Fibroblast of upper back skin (primary cell): ENCODE data around the gene BCAP29.

ENCODE experiments used
- DNase-seq: peaks from one replicate; pipeline ENCODE4 v3.0.0-alpha.2; 2013

The BCAP29 gene

GRCh38 chr7:107584716-107585115 lies 4.7 kb downstream of the BCAP29 start:
- DNase-seq: no peak

- no peak for DNase-seq
Measured at GRCh38 chr7:107588529-107589130, 8.6 kb downstream of the BCAP29 start.

GRCh38 chr7:107591421-107591820 lies 11.4 kb downstream of the BCAP29 start:
- DNase-seq: no peak

DNA sequence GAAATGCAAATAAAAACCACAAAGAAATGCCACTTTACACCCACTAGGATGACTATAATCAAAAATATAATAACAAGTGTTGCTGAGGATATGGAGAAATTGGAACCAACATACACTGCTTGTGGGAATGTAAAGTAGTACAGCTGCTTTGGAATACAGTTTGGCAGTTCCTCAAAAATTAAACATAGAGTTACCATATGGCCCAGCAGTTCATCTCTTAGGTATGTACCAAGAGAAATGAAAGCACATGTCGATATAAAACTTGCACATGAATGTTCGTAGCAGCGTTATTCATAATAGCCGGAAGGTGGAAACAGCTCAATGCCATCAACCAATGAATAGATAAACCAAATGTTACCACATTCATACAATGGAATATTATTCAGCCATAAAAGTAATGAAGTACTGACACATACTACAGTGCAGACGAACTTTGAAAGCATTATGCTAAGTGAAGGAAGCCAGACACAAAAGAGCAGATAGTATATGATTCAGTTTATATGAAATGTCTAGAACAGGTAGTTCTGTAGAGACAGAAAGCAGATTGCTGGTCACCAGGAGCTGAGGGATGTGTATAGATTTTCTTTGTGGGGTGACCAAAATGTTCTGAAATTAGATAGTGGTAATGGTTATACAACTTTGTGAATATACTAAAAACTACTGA lies 12.4 kb downstream of the BCAP29 start:
- peak; percentile 92 for DNase-seq

GRCh38 chr7:107593025-107593410 lies 13.0 kb downstream of the BCAP29 start:
- no peak for DNase-seq

DNA sequence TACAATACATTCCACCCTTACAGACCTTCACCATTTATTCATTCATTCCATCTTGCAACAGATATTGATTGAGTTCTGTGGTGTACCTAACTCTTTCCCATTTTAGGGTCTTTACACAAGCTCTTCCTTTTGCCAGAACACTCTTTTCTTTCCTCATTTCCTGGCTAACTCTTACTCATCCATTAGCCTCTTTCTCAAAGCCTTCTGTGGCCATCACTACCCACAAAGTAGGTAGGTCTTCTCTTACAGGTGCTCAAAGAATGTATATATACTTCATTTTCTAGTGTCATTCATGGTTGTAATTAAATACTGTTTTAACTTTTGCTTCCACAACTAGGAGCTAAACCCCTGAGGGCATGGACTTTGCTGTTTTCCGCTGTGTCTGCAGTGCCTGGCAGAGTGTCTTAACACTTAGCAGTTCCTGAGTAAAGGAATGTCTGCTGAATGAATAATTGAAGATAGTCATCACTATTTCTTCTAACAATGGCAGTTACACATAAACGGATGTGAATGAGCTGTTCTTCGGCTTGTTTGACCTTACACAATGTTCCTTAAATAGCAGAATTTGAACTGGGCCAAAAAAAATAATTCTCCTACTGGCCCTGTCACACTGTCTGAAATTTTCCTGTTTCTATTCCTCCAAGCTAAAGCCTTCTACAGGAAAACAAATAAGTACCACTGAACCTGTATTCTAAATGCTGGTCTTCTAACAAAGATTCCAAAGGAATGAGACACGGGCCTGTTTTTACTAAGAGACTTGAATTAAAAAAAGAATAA lies 15.1 kb downstream of the BCAP29 start:
- DNase-seq: peak; percentile 91

DNA sequence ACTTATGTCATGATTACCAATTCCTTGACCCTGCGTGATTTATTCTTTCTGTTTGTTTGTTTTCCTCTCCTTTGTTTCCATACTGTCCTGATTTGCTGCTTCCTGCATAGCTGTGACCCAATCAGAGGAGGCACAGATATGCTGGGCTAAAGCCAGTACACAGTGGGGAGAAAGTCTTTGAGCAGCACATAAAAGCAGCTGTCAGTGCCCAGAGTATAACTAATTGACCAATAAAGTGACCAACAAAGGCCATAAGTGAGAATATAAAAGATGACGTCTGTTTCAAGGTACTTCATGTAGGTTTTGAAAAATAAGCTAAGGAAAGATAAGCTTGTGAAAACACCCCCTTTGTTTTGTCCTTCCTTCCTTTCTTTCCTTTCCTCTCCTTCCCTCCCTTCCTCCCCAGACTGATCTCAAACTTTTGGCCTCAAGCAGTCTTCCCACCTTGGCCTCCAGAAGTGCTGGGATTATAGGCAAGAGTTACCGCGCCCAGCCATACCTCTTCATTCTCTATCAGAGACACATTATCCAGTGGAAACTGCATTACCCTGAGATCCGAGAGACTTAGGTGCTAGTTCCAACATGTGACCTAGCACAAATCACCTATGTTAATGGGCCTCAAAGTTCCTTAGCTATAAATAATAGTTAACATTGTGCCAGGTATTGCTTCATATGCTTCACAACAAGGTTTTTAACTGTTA lies 17.0 kb downstream of the BCAP29 start:
- no peak for DNase-seq

DNA sequence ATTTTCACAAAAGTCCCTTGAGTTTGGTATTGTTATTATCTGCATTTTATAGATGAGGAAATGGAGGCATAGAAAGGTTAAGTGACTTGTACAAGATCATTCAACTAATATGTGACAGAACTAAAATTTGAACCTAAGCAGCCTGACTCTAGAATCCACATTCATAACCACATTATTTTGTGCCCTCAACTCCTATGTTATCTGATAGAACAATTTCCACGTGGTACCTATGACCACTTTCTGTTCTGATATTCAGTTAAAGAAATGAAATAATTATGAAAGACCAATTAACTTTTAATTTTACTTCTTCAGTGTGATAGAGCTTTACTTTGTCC lies 17.5 kb downstream of the BCAP29 start:
- DNase-seq: no peak

GRCh38 chr7:107597953-107598352 lies 17.9 kb downstream of the BCAP29 start:
- DNase-seq: no peak

DNA sequence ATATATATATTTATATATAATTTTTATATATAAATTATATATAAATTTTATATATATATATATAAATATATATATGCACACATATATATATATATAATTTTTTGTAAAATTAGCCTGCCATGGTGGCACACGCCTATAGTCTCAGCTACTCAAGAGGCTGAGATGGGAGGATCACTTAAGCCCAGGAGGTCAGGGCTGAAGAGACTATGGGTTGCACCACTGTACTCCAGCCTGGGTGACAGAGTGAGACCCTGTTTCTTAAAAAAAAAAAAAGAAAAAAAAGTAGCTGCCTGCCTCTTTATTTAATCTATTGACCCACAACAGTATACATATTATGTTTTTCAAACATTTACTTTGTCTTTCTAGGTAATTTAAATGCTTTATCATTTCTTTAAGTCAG lies 19.2 kb downstream of the BCAP29 start:
- DNase-seq: no peak

DNA sequence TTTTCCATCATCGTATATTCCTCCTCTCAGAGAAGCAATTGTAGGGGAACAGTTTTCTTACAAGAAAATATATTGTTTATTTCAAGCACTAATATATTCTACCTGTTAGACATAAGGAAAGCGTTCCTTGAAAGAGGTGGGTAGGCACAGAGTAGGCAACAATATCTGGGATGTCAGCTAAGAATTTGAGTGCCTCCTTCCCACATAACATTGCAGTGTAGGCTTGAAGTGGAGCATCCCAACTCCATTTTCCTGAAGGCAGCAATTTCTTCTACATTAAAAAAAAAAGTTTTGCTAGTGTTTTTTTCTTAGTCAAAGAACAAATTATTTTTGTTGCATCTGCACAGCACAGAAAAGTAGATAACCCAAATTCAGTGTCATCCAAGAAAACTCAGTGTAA lies 20.8 kb downstream of the BCAP29 start:
- no peak for DNase-seq

DNA sequence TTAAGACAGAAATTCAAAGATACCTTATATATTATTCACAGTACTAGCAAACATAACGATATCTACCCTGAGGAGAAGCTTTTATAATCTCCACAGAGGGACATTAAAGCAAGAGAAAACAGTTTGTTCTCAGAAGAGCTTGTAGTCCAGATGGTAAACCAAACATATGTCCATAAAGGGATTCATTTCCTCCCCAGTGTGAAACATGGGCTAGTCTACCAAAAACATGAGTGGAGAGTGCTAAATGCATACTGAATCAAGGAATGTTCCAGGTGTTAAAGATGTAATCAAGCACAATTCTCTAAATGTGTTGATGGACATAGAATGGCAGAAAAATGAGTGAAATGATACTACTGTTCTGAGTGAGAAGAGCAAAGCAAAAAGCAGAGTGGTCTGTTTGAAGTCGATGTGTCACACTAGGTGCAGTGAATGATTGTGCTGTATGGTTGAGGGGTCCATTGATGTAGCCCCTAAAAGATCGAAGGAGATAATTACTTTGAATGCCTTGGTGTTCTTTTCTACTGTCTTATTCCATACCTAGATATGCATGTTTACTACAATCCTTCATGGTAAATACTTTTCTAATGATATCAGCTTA lies 25.3 kb downstream of the BCAP29 start:
- no peak for DNase-seq

DNA sequence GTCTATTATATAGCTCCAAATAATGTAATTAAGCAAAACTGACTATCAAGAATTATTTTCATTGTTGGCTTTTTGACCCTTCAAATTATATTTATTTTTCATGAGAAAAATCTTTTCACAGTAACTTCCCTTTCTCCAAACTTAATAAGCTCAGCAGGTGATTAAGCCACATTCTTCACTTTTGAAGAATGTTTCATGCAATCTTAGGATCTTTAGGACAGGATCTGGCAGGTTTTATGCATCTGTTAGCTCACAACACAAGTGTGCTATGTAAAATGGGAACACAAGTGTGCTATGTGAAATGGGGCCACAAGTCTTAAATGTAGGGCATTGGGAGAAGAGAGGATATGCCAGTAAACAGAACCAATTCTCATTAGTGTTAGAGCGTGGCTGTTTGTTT lies 26.3 kb downstream of the BCAP29 start:
- DNase-seq: no peak

GRCh38 chr7:107609811-107610261 lies 29.8 kb downstream of the BCAP29 start:
- peak; percentile 10 for DNase-seq

- peak; percentile 10 for DNase-seq
Measured at GRCh38 chr7:107610323-107610722, 30.3 kb downstream of the BCAP29 start.

DNA sequence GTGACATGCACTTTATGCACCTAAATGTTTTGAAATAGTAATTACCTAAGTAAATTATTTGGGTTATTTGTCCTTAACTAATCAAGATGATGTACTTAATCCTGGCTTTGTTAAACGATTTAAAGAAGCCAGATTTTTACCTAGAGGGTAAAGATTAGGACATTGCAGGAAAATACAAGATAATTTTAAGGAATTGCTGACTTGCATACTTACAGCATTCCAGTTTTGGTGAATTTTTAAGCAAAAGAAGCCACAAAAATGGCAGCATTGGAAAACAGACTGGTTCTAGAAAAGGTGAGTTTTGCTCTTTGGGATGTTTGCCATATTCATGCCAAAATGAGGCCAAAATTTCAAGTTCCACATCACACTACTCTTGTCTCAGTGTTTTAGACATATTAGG lies 33.4 kb downstream of the BCAP29 start:
- no peak for DNase-seq

- peak; percentile 42 for DNase-seq
Measured at GRCh38 chr7:107613948-107614347, 33.9 kb downstream of the BCAP29 start.

DNA sequence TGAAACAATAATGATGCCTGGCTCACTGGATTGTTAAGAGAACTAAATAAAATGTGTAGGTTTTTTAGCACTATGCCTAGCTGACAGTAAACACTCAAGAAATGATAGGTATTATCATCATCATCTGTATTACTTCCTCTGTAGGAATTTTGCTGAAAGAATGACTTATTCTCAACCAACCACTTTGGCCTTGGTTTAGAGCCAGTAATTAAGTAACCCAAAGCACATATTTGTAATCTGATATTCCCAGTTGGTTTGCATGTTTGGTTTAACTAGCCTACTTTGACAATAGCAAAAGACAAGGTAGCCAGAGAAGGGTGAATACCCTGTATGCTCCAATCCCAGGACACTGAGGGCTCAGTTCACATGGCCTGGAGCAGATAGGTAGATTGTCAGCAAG lies 34.4 kb downstream of the BCAP29 start:
- peak; percentile 91 for DNase-seq

- DNase-seq: no peak
Measured at GRCh38 chr7:107615910-107616680, 36.0 kb downstream of the BCAP29 start.

DNA sequence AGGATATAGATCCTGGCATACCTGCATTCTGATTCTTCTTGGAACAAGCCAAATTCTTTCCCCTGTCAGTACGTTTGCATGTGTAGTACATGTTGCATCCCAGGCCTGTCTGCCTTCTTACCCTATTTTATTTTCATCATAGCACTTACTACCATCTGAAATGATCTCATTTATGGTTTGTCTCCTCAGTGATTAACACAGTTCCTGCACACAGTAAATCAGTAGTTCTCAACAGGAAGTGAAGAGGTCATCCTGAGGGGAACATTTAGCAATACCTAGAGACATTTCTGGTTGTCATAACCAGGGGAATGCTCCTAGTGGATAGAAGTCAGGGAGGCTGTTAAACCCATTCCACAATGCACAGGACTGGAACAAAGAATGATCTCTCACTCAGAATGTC lies 42.4 kb downstream of the BCAP29 start:
- peak; percentile 75 for DNase-seq

DNA sequence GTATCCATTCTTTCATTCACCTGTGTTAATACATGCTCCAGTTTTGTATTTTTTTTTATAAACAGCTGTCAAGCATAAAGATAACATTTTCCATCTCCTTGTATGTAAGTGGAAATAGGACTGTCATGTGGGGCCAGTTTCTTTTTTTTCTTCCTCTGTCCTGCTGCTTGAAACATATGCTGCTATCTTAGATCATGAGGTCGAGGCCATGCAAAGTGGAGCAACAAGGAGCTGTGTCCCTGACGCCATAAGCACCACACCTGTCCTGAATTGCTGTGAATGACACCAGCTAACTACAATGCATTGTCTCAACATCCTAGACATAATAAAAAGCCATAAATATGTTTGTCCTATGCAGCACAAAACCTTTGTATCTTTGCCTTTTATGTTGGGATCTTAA lies 42.8 kb downstream of the BCAP29 start:
- no peak for DNase-seq

GRCh38 chr7:107627002-107627401 lies 47.0 kb downstream of the BCAP29 start:
- DNase-seq: no peak
